Coronary artery (tissue), 2 donors: ENCODE measurements around the gene COX14.
"Not testable (repeated sequence)": the region's sequence is repeated elsewhere in the genome, so short reads cannot be mapped to it uniquely, and the experiment has no call there.

ENCODE experiments used
- DNase-seq: peaks from one replicate; pipeline ENCODE4 v3.0.0-alpha.2; 2017; ENCODE audit warnings: low spot score
- H3K27ac ChIP-seq, 2 donors: fragments of 200-600 bp; sonication (generic); one replicate each; pipeline ENCODE4 v1.5.1; 2016 to 2019
- H3K4me3 ChIP-seq: fragments of 200-600 bp; sonication (generic); 2 replicates; pipeline ENCODE4 v1.5.1; 2016; ENCODE audit warnings: mild to moderate bottlenecking, moderate library complexity
- CTCF ChIP-seq: fragments of 200-600 bp; sonication (generic); IDR thresholded peaks from one replicate; pipeline ENCODE4 v1.5.1; 2019; ENCODE audit warnings: antibody characterized with exemption

The COX14 gene

GRCh38 chr12:50077099-50077498, 34.9 kb upstream of the COX14 start:
- H3K4me3 ChIP-seq = no peak overlapping the region
- no peak overlapping the region for H3K27ac ChIP-seq
- DNase-seq = no peak
- no peak for TF ChIP-seq CTCF

- no peak for DNase-seq
- no peak overlapping the region for H3K4me3 ChIP-seq
- no peak overlapping the region for H3K27ac ChIP-seq
- no peak for TF ChIP-seq CTCF
Measured at GRCh38 chr12:50078281-50078680, 33.8 kb upstream of the COX14 start.

GRCh38 chr12:50079771-50080170, 32.3 kb upstream of the COX14 start:
- Histone ChIP-seq H3K27ac (no peak overlapping the region), H3K4me3 (no peak overlapping the region)
- no peak for TF ChIP-seq CTCF
- no peak for DNase-seq

GRCh38 chr12:50081096-50081808, 30.8 kb upstream of the COX14 start:
- DNase-seq = no peak
- TF ChIP-seq CTCF = no peak
- H3K4me3 ChIP-seq = no peak overlapping the region
- H3K27ac ChIP-seq = no peak overlapping the region

- DNase-seq = no peak
- no peak for TF ChIP-seq CTCF
- Histone ChIP-seq H3K4me3 (no peak overlapping the region), H3K27ac (no peak overlapping the region)
Measured at GRCh38 chr12:50082644-50083043, 29.4 kb upstream of the COX14 start.

- DNase-seq = no peak
- no peak for TF ChIP-seq CTCF
- H3K27ac ChIP-seq = no peak overlapping the region
- no peak overlapping the region for H3K4me3 ChIP-seq
Measured at GRCh38 chr12:50083301-50083700, 28.7 kb upstream of the COX14 start.

GRCh38 chr12:50084409-50084774, 27.6 kb upstream of the COX14 start:
- Histone ChIP-seq H3K4me3 (peak overlapping the region; percentile 92), H3K27ac (peak overlapping the region; percentile 94 to 96)
- not testable (repeated sequence) for DNase-seq
